Activated T-cell treated with anti-CD3 and anti-CD28 coated beads for 4 hours (primary cell): Measurements from ENCODE around the gene EIF4E1B.
A peak's percentile ranks its signal among the peaks of the same experiment; 100 is the strongest.

ENCODE experiments used
- DNase-seq: peaks from one replicate; pipeline ENCODE4 v3.0.0-alpha.2; 2020

Gene EIF4E1B

DNA sequence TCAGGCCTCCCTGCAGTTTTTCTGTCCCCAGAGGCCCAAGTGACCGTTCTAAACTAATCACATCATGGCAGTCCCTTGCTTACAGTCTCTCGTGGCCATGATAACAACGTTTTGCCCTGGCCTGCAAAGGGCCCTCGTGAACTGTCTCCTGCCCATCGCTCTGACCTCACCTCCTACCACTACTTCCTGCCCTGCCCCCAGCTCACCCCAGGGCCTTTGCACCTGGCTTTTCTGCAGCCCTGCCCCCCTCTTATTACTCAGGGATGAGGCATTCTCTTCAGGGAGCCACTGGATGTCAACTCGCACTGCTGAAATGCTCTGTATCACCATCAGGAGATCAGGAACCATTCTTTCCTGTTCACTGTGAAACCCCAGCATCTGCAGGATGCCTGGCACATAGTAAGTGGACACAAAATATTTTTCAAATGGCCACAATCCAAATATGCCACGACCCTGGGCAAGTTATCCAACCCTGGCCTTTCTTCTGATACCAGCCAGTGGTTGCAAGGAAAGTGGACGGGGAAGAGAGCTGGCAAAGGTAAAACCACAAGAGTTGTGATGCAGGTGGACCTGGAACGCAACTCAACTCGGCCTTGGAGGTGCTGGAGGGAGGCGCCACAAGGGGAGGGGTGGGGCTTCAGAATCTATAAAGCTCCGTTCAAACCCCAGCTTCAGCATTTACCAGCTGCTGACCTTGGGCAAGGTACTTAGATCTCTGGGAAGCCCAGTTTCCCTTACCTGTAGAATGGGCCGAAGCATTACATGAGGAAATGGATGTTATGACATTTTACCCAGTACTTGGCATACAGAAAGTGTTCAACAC, 1.9 kb upstream of the EIF4E1B start:
- no peak for DNase-seq

DNA sequence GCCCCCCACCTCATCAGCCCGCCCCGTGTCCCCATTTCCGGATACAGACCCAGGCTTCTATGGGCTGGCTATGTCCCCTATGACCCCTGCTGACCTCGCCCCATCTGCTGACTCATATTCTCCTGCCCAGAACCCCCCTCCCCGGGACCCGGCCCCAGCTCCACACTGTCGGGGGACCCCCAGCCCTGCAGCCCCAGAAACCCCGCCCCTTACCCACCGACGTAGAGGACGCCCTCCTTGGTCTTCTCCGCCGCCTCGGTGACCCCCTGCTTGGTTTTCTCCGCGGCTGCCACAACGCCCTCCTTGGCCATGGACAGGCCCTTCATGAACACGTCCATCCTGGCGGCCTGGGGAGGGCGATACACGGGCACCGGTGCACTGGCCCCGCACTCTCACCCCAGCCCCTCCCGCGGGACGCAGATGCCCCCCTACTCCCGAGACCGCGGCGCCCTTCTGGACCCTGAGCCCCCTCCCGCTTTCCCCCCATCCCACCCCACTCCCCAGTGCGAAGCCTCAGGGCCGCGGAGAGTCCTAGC, 1.1 kb upstream of the EIF4E1B start:
- DNase-seq, result no peak

DNA sequence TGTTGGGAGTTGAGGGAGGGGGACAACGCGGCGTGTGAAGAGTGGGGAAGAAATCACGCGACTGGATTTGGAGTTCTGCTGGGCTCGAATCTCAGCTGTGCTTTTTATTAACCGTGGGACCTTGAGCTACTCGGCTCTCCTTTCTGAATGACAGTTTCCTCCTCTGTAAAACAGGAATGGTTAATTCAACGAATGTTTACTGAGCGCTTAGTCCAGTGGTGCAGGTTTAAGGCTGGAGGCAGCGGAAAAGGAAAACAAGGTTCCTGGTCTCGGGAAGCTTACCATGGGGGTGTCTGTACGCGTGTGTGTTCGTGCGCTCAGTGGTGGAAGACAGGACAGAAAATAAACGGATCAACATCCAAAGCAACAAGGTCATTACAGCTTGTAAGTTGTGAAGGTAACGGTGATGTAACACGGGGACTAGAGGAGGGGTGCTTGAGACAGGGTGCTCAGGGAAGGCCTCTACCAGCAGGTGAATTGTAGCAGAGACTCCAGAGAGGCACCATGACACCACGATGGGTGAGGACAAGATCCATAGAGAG, 277 bp downstream of the EIF4E1B start:
- no peak for DNase-seq

DNA sequence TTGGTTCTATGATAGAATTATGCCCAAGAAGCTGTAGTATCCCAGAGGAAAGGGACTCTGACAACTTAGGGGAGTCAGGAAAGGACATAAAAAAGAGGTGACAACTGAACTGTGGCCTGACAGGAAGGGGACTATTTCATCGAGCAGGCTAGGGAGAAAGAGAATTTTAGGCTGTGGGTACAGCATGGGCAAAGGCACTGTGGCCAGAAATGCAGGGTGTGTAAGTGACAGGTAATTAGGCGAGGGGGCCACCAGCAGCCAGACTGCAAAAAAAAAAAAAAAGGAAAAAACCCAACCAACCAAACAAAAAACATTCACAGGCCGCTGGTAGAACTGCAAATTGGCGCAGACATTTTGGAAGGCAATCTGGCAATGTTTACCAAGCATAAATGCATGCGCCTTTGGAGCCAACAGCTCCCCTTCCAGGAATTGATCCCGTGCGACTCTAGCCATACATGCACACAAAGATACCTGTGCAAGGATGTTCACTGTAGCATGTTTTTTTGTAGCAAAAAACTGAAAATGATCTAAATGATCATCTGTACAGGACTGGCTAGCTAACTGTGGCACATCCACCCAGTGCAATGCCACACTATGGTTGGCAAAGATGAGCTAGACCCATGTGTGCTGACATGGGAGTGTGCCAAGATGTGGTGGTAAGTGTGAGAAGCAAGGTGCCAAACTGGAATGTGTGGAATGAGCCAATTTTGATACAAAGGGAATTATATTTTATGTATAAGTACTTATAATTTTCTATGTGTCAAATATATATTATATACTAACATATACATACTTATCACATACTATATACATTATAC, 1.1 kb downstream of the EIF4E1B start:
- DNase-seq, result no peak

DNA sequence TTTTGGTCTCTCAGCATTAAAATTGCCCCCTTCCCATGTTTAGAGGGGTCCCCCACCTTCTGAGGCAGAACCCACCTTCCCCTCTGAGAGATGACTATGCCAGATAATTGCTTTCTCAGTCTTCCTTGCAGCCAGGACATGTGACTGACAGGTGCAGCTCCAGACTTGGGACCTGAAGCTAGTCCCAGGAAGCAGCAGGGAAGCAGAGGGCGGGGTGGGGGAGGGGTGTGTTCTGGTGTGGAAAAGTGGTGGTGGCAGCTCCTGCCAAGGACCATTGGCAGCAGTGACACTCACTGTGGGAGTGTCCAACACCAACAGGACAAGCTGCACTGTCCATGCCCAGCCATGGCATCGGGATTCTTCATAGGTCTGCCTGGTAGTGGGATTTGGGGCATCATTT, 2.3 kb downstream of the EIF4E1B start:
- no peak for DNase-seq

DNA sequence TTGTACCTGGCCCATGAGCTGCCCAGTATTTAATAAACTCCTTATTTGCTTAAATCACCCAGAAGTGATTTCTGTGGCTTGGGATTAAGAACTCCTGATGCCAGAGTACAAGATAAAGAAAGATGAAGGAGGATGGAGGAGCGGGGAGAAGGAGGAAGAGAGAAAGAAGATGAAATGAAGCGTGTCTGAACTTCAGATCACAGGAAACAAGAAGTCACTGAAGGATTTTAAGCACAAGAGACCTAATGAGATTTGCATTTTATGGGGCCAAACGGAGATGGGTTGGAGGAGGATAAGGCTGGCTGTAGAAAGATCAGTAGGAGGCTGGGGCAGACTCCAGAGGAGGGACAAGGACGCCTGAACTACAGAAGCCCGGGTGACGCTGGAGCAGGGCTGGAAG, 3.1 kb downstream of the EIF4E1B start:
- DNase-seq, result no peak

DNA sequence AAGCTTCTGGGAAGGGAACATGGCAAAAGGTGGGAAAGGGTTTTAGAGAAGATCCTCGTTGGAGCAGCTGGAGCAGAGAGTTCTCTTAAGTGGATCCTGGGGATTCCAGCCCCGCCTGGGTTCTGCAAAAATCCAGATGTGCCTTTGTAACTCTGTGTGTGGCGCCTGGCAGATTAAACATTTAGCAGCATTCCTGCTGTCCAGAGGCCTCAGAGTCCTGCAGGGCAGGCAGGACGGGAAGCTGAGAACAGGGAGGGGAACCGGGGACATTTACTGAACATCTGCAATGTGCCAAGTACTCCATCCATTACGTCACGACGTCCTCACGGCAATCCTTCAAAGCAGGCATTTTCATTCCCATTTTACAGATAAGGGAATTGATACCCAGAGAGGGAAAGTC, 6.0 kb downstream of the EIF4E1B start:
- DNase-seq, result no peak

DNA sequence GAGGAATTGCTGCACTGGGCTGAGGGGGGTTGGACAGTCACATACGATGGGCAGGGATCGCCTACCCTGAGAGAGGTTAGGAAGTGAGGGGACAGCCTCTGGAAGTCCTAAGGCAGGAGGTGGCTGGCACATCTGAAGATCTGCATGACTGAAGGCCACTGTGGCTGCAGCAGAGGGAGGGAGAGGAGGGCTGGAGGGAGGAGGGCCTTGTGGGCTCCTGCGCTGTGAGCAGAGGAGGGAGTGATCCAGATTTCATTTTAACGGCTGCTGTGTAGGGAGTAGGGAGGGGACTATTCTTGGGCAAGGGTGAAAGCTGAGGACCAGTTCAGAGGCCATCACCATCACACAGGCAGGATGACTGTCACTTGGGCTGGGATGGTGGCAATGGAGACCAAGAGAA, 7.1 kb downstream of the EIF4E1B start:
- DNase-seq, result no peak

DNA sequence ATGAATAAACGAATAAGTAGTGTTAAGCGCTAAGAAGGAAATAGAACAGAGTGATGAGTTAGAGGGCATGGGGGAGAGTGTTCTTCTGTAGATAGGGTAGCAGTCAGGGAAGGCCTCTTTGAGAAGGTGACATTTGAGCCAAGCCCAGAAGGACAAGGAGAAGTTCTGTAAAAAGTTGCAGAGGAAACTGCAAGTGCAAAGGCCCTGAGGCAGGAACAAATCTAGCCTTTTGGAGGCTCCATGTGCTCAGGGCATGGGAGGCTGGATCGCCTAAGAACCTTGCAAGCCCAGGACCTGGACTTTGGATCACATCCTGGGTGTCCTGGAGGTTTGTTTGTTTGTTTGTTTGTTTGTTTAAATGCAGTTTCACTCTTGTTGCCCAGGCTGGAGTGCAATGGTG, 8.0 kb downstream of the EIF4E1B start:
- no peak for DNase-seq

DNA sequence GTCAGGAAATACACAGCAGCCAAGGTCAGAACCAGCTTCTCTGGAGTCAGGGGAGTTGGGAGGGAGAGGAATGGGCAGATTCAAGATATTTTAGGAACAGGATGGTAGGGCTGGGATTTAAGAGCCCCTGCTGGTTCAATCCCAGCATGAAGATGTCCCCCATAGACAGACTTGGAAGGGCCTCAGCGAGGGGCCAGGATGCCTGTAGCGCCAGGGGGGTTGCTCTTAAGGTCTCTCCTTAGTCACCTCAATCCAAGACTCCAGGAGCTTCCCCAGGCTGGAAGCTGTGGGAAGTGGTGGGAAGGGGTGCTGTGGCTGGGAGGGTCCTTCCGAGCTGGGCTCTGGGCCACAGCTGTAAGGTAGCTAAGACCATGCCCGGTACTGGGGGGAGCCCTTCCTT, 8.7 kb downstream of the EIF4E1B start:
- no peak for DNase-seq

DNA sequence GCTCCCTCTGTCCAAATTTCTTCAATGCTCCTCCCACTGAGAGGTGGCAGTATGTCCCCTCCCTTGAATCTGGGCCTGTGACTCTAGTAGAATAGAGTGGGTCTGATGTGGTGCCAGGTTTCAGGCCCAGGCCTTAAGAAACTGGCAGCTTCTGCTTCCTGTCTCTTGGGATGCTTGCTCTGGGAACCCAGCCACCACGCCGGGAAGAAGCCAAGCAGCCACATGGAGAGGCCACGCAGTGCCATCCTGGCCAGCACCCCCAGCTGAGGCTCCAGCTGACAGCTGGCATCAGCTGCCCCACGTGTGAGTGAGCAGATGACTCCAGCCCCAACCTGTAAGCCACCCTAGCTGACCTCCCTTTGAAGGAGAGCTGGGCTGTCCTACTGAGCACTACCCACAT, 9.5 kb downstream of the EIF4E1B start:
- no peak for DNase-seq

DNA sequence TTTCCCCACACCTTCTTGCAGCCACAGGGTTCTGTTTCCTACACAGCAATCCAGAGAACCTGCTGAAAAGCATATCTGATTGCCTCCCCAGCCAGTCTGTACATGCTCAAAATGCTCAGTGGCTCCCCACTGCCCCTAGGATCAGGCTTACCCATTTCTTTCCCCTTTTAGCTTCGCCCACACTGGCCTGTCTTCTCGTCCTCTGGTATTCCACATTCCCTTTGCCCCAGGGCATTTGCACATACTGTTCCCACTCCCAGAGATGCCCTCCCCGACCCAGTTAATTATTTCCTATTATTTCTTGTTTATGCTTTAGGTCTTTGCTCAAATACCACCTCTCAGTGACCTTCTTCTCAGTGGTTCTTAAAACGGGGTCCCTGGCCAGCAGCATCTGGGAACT, 10.1 kb downstream of the EIF4E1B start:
- DNase-seq, result no peak

DNA sequence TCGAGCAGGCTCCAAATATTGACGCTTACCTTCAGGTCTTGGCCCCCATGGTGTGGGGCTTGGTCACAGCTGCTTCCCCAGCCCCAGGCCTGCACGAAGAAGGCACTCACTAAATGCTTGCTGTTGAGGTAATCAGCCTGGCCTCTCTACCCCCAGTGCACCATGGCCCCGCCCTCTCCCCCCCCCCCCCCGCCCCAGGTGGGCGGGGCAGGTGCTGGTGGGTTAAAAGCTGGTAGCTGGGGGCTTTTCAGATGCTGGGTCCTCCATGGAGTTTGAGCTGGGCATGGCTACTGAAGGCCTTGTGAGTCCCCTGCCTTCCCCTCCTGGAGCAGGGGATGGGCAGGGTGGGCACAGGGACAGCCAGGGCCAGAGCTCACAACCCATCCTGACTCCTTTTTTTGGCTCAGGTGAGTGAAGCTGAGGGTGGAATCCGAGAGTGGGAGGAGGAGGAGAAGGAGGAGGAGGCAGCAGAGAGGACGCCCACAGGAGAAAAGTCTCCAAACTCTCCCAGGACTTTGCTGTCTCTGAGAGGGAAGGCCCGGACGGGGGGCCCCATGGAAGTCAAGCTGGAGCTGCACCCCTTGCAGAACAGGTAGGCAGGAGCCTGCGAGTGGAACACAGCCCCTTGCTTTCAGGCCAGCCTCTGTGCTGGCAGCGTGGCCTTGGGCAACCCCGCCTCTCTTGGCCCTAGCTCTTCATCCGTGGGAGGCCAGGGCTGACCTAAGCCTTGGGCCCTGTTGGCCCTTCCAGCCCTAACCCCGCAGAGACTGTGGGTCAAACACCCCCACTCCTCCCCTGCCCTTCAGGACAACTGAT, 12.4 kb downstream of the EIF4E1B start:
- DNase-seq, result no peak

DNA sequence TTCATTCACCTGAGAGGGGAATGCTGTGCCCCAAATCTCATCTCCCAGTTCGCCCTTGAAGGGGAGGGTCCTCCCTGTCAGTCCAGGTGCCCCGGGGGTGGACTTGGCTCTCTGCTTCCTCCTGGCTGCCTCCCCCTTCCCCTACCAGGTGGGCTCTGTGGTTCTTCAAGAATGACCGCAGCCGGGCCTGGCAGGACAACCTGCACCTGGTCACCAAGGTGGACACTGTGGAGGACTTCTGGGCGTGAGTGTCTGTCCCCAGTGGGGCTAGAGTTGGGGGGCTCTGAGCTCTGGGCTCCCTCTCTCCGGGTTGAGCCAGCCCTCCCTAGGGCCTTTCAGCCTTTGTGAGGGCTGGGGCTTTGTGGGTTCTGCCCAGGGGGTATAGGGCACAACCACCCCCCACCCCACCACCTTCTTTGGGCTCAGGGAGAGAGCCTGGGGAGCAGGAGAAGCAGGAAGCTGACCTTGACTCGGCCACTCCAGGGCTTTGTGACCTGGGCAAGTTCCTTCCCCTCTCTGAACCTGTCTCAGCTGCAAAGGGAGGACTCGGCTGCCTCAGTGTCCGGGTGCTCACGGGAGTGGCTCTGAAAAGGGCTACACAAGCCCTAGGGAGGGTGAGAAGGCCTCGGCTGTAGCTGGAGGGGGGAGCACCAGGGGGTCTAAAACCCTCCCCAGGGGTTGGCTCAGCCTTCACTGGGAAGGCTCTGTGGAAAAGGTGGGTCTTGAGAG, 13.2 kb downstream of the EIF4E1B start:
- DNase-seq, result no peak

DNA sequence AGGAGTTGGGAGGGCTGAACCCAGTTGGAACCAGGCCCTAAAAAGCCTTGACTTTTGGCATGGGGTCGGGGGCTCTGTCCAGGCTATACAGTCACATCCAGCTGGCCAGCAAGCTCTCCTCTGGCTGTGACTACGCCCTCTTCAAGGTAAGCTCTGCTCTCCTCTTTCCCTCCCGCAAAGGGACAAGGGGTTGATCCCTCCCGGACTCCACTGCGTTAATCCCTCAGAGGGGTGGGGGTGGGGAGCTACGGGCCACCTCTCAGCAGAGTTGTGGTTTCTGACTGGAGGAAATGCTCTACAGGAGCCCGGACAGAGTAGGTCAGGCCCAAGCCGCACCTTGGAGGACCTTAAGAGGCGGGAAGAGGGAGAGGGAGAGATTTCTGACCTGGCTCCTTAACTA, 13.8 kb downstream of the EIF4E1B start:
- no peak for DNase-seq

DNA sequence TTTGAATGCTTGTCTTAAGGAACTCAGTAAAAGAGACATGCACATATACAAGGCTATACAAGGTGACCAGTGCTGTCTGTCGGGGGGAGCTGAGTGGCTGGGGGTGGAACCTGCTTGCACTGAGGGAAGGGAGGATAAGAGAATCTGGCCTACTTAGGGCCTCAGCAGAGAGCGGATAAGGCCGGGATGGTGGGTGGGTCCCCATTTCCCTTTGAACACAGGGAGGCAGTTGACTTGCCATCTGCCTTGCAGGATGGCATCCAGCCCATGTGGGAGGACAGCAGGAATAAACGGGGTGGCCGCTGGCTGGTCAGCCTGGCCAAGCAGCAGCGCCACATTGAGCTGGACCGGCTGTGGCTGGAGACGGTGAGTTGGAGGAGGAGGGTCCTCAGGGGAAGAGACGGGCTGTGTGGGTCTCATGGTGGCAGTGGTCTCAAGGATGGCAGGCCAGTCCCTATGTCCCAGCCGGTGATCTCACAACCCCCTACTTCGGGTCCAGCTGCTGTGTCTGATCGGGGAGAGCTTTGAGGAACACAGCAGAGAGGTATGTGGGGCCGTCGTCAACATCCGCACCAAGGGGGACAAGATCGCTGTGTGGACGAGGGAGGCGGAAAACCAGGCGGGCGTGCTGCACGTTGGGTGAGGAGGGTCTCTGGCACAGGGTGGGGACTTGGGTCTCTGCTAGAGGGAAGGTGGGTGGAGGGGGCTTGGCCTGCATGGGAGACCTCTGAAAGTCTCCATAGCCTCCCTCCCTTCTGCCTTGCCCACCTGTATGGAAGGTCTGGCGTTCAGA, 14.6 kb downstream of the EIF4E1B start:
- DNase-seq, result no peak

DNA sequence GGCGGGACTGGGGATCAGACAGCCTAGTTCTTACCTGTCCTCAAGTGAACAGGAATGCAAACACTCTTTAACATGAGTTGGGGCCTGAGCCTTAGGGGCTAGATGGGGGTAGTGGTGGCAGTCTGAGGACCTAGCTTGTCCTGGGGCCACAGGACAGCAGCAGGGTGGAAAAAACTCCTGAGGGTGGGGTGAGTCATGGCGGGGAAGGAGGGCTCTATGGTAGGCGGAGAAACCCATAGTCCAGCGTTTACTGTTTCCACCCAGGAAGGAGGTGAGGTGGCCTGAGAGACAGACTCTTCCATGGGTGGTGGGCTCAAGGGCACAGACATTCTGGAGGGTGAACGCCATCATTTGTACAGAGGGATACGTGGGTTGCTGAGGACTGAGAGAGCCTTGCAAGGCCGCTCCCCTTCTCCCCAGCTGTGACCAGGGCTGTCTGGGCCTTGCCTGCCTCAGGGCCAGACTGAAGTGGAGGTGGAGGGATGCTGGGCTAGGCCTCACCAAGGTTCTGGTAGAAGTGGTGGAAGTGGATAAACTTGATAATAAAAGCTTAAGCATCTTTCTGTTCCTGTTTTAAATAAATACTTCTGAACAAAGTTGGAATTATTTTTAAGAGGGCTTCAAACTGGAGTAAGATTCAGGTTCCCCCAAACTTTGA, 15.7 kb downstream of the EIF4E1B start:
- DNase-seq, result no peak

DNA sequence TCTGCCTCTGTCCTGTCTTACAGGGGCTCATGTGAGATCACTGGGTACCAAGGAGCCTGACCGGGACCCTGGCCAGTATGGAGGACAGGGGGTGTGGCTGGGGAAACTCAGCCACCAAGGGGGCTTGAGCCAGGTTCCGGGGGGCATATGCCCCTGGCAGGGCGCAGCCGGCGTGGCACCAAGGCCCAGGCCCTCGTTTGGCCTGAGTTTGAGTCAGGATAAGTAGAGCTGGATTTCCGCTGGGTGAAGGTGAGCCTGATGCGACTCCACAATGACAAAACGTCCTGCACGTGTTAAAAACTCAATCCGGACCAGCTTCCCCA, 16.2 kb downstream of the EIF4E1B start:
- no peak for DNase-seq

DNA sequence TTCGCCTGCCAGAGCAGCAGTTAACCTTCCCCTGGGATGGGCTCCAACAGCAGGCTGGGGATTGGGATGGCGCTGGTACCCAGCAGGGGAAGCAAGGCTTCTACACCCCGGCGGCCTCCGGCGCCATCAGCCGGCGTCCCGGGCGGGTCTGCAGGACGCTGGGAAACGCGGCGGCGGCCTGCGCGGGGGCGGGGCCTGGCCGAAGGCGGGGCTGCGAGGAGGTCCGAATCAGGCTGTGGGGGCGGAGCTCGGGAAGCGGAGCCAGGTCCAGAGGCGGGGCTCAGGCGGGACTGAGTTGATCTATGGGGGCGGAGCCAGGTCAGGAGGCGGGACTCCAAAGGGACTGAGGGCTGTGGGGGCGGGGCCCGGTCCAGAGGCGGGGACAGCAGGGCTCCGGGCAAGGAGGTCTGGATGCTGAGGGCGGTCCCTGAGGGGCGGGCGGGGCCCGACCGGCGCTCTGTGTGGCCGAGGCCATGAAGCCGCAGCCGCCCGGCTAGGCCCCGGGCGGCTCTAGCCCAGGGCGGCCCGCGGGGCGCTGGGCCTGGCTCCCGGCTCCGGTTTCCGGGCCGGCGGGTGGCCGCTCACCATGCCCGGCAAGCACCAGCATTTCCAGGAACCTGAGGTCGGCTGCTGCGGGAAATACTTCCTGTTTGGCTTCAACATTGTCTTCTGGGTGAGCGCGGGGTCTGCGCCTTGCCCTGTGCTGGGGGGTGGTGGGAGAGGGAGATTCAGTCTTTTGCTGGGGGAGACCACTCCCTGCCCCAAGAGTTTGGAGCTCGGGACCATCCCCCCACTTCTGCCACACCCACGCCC, 16.8 kb downstream of the EIF4E1B start, which contains the start of gene TSPAN17:
TSPAN17 (plus strand) TSS at position 455 of the 813 bp plus-strand sequence; CDS start at position 587, 132 bp downstream.
- DNase-seq, result peak; percentile 92
